Epithelial cell of esophagus (primary cell): ENCODE results near the gene ANKRD6.

Experiments
- DNase-seq: peaks from one replicate; pipeline ENCODE4 v3.0.0; 2010; ENCODE audit warnings: low read depth
- H3K4me3 ChIP-seq: 2 replicates; pipeline ENCODE4 v1.5.1; 2011; ENCODE audit warnings: mild to moderate bottlenecking, low read length, control low read depth
- CTCF ChIP-seq: IDR thresholded peaks from 2 replicates; pipeline ENCODE4 v1.5.1; 2011; ENCODE audit warnings: low read depth, mild to moderate bottlenecking, low read length, control low read depth, inconsistent platforms; ENCODE audit not compliant: insufficient read depth; ENCODE audit errors: missing control alignments

ANKRD6 gene

GRCh38 chr6:89599727-89600126 is 166.8 kb downstream of the ANKRD6 start:
- no peak for DNase-seq
- no peak overlapping the region for H3K4me3 ChIP-seq
- TF ChIP-seq CTCF: no peak

- no peak overlapping the region for H3K4me3 ChIP-seq
- no peak for DNase-seq
- no peak for TF ChIP-seq CTCF
Measured at GRCh38 chr6:89602166-89602565, 169.2 kb downstream of the ANKRD6 start.

GRCh38 chr6:89604653-89605052 is 171.7 kb downstream of the ANKRD6 start:
- TF ChIP-seq CTCF: no peak
- H3K4me3 ChIP-seq: no peak overlapping the region
- DNase-seq: no peak

GRCh38 chr6:89605861-89606260 is 172.9 kb downstream of the ANKRD6 start:
- DNase-seq: no peak
- TF ChIP-seq CTCF: no peak
- H3K4me3 ChIP-seq: no peak overlapping the region

GRCh38 chr6:89610149-89610642 is 177.2 kb downstream of the ANKRD6 start:
- no peak overlapping the region for H3K4me3 ChIP-seq
- TF ChIP-seq CTCF: peak; percentile 81
- peak; percentile 65 for DNase-seq

GRCh38 chr6:89611666-89612065 is 178.7 kb downstream of the ANKRD6 start:
- no peak for TF ChIP-seq CTCF
- no peak overlapping the region for H3K4me3 ChIP-seq
- DNase-seq: no peak

- no peak overlapping the region for H3K4me3 ChIP-seq
- no peak for DNase-seq
- TF ChIP-seq CTCF: no peak
Measured at GRCh38 chr6:89612121-89612520, 179.2 kb downstream of the ANKRD6 start.
